Cerebellar cortex (tissue), 1 donor: Measurements from ENCODE around the gene ITCH.
A peak's percentile ranks its signal among the peaks of the same experiment; 100 is the strongest.
"Not testable (repeated sequence)": the region's sequence is repeated elsewhere in the genome, so short reads cannot be mapped to it uniquely, and the experiment has no call there.

Experiments used
- DNase-seq: peaks from one replicate; pipeline ENCODE4 v3.0.0-alpha.2; 2015; ENCODE audit warnings: low spot score

ITCH gene

GRCh38 chr20:34363062-34363464 is at the start of gene ITCH:
ITCH (plus strand) TSS chr20:34363273; CDS start chr20:34393812, 30,539 bp downstream.
- DNase-seq: peak; percentile 97

GRCh38 chr20:34315236-34315635 is 47.8 kb upstream of the ITCH start:
- no peak for DNase-seq

DNA sequence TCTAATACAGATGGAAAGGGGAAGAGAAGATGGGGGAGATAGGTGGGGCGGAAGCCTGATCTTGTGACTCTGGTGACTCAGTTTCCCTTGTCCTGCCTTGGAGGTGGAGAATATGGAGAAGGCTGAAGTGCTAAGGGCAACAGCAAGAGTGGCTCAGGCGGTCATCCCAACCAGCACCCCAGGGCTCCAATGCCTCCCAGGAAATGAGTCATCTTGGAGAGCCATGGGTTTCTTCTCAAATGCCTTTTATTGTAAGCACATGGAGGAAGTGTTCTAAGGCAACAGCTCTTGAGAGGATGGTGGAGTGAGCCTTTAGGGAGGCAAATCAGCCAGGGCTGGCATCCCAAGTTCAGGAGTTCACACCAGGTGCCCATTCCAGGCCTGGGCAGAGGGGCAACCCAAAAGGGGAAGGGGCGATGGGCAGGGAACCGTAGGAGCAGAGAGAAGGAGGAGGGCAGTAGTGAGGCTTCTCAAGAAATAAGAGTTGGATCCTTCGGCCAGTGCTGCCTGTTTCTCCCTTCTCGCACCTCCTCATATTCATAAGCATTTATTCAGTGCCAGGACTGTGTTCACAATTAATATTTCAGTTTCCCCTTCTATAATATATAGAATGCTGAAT is 46.8 kb upstream of the ITCH start:
- no peak for DNase-seq

DNA sequence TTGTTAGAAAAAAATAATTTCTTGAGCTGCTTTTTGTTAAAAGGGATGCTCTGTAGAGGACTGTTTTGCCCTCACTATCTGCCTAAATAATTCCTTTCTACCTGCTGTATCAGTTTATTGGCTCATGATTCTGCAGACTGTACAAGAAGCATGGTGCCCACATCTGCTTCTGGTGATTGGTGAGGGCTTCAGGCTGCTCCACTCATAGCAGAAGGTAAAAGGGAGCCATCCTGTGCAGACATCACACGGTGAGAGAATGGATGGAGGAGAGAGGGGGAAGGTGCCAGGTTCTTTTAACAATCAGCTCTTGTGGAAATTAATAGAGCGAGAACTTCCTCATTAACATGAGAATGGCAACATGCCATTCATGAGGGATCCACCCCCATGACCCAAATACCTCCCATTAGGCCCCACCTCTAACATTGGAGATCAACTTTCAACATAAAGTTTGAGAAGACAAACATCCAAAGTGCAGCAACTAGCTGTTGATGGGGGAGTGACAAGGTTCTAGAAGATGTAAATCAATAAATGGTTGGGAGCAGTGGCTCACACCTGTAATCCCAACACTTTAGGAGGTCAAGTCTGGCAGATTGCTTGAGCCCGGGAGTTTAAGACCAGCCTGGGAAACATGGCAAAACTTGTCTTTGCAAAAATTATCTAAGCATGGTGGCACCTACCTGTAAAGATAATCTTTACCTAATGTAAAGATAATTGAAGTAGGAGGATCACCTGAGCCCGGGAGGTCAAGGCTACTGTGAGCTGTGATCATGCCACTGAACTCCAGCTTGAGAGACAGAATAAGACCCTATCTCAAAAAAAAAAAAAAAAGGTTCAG is 44.2 kb upstream of the ITCH start:
- no peak for DNase-seq

GRCh38 chr20:34320861-34321260 is 42.2 kb upstream of the ITCH start:
- DNase-seq: no peak

DNA sequence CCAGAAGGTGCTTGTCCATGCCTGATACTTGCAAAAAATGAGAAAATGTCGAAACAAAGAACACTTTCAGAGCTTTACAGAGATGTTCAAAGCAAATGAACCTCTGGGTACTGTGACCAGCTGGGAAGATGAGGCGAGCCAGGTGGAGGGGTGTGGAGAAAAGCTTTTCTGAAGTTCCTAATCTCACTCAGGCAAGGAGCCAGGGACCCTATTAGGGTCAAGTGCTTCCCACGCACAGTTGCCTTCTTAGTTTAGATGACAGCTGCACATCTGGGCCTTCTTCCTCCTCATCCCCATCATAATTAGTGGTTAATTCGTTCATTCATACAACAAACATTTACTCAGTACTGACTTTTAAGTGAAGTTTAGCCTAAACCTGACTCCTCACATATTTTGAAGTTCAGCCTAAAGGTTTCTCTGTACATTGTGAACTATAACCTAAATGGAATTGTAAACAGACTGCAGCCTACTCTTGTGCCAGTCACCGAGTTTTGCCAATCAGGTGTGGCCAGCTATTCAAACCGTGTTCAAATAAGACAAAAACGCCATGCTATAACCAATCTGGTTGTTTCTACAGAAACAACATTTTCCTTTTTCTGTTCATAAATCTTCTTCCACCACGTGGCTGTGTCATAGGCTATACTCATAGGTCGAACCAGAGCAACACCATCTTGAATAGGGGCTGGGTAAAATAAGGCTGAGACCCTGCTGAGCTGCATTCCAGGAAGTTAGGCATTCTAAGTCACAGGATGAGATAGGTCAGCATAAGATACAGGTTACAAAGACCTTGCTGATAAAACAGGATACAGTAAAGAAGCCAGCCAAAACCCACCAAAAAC is 40.6 kb upstream of the ITCH start:
- DNase-seq: no peak

GRCh38 chr20:34324541-34324940 is 38.5 kb upstream of the ITCH start:
- no peak for DNase-seq

DNA sequence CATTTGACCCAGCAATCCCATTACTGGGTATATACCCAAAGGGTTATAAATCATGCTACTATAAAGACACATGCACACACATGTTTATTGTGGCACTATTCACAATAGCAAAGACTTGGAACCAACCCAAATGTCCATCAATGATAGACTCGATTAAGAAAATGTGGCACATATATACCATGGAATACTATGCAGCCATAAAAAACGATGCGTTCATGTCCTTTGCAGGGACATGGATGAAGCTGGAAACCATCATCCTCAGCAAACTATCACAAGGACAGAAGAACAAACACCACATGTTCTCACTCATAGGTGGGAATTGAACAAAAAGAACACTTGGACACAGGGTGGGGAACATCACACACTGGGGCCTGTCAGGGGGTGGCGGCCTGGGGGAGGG is 34.9 kb upstream of the ITCH start:
- not testable (repeated sequence) for DNase-seq

DNA sequence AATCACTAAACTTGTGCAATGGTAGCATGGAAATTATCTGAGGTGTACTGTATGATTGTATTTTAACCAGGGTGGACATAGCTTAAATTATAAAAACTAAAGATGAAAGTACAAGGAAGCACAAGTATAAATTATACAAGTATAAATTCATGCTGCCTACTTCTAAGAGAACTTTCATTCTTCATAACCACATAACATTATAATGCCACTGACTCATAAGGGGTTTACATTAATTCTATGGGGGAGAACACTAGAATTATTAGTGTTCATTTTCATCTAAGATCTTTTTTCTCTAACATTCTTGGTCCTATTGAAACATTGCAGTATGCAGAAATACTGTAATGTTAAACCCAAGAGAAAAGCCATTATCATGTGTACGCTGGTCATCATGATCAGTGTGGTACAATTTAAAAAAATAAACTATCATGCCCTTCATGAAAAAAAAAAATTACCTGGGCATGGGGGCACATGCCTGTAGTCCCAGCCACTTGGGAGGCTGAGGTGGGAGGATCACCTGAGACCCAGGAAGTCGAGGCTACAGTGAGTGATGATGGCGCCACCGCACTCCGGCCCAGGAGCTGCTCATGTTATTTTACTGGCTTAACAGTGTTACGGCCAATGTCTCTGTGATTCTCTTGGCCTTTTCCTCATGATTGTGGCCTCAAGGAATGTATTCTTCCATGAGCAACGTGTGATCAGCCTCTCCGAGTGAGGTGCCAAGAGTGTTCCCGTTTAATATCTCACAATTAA is 34.0 kb upstream of the ITCH start:
- no peak for DNase-seq

DNA sequence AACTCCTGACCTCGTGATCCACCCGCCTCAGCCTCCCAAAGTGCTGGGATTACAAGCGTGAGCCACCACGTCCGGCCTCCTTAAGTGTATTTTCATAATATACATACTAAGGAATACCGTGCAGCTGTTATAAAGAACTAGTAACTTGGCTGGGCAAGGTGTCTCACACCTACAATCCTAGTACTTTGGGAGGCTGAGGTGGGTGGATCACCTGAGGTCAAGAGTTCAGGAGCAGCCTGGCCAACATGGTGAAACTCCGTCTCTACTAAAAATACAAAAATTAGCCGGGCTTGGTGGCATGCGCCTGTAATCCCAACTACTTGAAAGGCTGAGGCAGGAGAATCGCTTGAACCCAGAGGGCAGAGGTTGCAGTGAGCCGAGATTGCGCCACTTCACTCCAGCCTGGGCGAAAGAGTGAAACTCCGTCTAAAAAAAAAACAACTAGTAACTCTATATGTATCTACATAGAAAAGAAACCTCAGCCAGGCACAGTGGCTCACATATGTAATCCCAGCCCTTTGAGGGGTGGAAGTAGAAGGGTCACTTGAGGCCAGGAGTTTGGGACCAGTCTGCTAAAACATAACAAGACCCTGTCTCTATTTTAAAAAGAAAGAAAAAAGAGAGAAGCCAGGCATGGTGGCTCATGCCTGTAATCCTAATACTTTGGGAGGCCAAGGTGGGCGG is 32.1 kb upstream of the ITCH start:
- not testable (repeated sequence) for DNase-seq

GRCh38 chr20:34331838-34332237 is 31.2 kb upstream of the ITCH start:
- DNase-seq: no peak

DNA sequence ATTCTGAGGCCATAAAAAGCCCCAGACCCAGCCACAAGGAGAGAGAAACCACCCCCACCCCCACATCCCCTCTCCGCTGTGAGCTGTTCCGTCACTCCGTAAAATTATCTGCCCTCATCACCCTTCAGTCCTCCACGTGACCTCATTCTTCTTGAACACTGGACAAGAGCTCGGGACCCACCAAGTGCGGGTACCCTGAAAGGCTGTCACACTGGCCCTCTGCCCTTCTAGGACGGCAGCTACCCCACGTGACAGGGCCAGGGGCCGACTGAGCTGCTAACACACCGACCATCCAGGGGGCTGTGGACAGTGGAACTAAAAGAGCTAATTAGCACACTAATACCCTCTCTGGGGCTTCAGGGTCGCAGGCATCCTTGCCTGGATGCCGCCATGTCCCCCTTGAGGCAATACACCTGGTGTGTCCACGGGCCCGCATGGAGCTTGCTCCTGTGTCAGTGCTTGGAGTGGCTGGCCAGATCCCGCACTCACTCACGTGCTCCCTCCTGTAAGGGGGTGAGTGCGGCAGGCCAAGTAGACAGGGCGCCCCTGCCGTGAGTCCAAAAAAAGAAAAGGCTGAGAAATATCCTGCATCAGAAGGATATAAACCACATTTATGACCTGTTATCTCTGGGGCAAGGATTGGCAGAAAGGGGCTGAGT is 30.7 kb upstream of the ITCH start:
- no peak for DNase-seq

DNA sequence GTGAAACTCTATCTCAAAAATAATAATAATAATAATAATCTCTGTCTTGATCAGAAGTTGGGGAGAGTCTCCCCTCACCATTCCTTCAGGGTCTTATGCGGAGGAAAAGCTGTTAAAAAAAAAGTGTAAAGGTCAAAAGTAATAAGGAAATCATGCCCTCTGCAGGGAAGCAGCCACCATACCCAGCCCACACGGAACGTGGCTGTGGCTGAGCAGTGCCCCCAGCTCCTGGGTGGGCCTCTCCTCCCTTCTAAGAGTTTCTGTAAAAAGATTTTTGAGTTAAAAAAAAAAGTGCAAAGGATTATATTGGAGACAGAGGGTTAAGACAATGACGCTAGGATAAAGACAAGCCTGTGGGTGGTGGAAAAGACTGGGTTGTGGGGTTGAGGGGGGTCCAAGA is 29.3 kb upstream of the ITCH start:
- no peak for DNase-seq

DNA sequence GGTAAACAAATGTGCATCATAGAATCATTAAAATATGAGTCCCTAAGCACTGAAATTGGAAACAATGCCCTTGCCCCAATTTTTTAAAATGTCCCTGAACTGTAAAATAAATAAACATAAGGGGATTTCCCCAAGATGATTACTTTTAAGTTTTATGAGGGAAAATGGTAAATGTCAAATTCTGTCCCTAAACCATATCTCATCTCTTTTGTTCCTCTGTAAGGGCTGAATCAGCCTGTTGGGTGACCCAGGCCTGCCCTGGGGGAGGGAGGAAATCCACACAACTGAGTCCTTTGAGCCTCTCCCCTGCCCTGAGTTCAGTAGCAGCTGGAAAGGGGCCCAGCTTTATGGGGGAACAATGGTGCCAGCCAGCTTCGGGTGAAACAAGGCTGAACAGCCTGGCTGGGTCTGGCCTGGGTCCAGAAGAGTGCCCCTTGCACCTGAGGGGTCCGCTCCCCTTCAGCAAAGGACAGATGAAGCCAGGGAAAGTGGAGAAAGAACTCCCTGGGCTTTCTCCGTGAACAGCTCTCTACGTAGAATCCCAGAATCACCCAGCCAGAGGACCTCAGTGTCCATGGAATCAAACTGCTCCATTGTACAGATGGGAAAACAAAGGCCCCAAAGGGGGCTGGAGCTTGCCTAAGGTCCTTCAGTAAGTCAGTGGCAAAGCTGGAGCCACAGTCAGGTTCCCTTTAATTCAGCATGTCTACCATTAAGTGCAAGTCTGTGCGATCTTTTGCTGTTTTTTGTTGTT is 28.2 kb upstream of the ITCH start:
- no peak for DNase-seq

GRCh38 chr20:34337544-34337943 is 25.5 kb upstream of the ITCH start:
- no peak for DNase-seq

DNA sequence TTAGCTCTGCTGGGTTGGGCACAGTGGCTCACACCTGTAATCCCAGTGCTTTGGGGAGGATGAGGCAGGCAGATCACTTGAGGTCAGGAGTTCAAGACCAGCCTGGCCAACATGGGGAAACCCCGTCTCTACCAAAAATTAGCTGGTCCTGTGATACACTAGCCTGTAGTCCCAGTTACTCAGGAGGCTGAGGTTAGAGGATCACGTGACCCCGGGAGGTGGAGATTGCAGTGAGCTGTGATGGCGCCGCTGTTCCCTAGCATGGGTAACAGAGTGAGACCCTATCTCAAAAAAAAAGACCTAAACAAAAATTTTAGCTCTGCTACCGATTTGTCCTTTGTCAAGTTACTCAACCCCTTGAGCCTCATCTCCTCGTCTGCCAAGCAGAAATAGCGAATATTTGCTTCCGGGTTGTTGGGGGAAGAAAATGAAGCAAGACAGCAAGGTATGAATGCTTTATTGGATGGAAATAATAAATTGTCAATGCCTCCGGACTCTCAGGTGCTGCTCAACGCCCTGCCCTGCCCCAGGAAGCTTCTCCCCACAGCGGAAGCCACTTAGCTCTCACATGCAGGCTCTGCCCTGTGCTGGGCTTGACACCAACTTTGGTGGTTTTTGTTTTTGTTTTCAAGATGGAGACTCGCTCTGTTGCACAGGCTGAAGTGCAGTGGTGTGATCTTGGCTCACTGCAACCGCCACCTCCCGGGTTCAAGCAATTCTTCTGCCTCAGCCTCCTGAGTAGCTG is 24.9 kb upstream of the ITCH start:
- no peak for DNase-seq

DNA sequence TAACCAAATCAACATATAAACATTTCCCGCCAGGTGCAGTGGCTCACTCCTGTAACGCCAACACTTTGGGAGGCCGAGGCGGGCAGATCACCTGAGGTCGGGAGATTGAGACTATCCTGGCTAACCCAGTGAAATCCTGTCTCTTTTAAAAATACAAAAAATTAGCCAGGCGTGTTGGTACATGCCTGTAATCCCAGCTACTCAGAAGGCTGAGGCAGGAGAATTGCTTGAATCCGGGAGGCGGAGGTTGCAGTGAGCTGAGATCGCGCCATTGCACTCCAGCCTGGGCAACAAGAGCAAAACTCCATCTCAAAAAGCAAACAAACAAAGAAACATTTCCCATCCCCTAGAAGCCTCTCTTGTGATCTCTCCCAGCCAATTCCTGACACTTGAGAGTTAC is 22.3 kb upstream of the ITCH start:
- not testable (repeated sequence) for DNase-seq

GRCh38 chr20:34341199-34341598 is 21.9 kb upstream of the ITCH start:
- not testable (repeated sequence) for DNase-seq

- no peak for DNase-seq
These were observed 19.4 kb upstream of the ITCH start for GRCh38 chr20:34343458-34344211.
